Measurements from ENCODE around the gene KSR1. TPM values are rescaled to one million over a fixed set of nuclear protein-coding genes. Genes with fewer than 3 reads are reported as not detected.

KSR1 gene
- total and polyA plus RNA-seq, 2 of the 8 experiments (the other 6 are each of a cell fraction or from before 2014, with no cell fraction given) = 14.1 to 34.7 TPM

- H3K27me3 ChIP-seq (replicated peaks in 1 of 4; ENCODE audit: control insufficient read depth in 3 of 4, extremely low read depth in 1 of 4, insufficient read depth in 3 of 4, low read length in 3 of 4) = no peaks in the 10 kb centered on the region
- no peak overlapping the region for H4K91ac ChIP-seq (replicated peaks; ENCODE audit: insufficient read length, low read length)
- no peak overlapping the region for H2BK120ac ChIP-seq (replicated peaks; ENCODE audit: low read depth, low read length)
- no peak overlapping the region for H3K18ac ChIP-seq (ENCODE audit: extremely low read depth, low read length)
- no peaks in the 10 kb centered on the region; the same call in 1 of the 2 replicates for H3K23me2 ChIP-seq (ENCODE audit: low read depth, low read length)
- H3K23ac ChIP-seq (ENCODE audit: insufficient read length) = no peak overlapping the region
- peaks cover 4 to 19% (median 11%) of the 10 kb centered on the region in 4 experiments; a peak in 6 of 7 replicates for H3K4me1 ChIP-seq (replicated peaks in 1 of 4; ENCODE audit: control insufficient read depth in 3 of 4, insufficient read depth in 4 of 4, low read length in 3 of 4)
- H4K8ac ChIP-seq (ENCODE audit: extremely low read depth, insufficient read depth, low read length) = no peak overlapping the region
- peak; percentile 91 for TF ChIP-seq MAFK (IDR thresholded peaks at IDR 0.05; ENCODE audit: low read depth, low read length)
- no peak for TF ChIP-seq KDM1A (IDR thresholded peaks at IDR 0.05; ENCODE audit: borderline replicate concordance, low read length)
- TF ChIP-seq BACH1 (IDR thresholded peaks at IDR 0.05; ENCODE audit: low read length) = peak; percentile 94
- H3K4me3 ChIP-seq (ENCODE audit: extremely low read depth in 1 of 4, insufficient read depth in 2 of 4, low read depth in 3 of 4, low read length in 4 of 4) = no peak overlapping the region
- H3K79me1 ChIP-seq (ENCODE audit: low read depth, low read length) = 0 out of 2 replicates have a peak, but pooled peaks cover 6% of the 10 kb centered on the region
- no peak overlapping the region for H2BK12ac ChIP-seq (ENCODE audit: low read depth, low read length)
- H3K4me2 ChIP-seq (ENCODE audit: insufficient read depth in 1 of 2, low read depth in 2 of 2, low read length in 2 of 2) = 0 out of 4 replicates have a peak overlapping the region, but pooled peaks of 1 of the 2 experiments have one; percentile 2
- FAIRE-seq (no peak), DNase-seq (ENCODE audit: low read depth in 1 of 2, low spot score in 2 of 2) (no peak)
- H3K27ac ChIP-seq (ENCODE audit: low read depth, low read length) = no peak overlapping the region
- no peak overlapping the region for H3K14ac ChIP-seq (ENCODE audit: insufficient read length)
- H3K9ac ChIP-seq (replicated peaks in 1 of 4; ENCODE audit: extremely low read depth in 1 of 4, low read depth in 3 of 4, low read length in 3 of 4) = no peak overlapping the region; a peak in 1 of 7 replicates
- no peaks in the 10 kb centered on the region for H4K20me1 ChIP-seq (replicated peaks in 1 of 2; ENCODE audit: control insufficient read depth in 1 of 2, insufficient read depth in 2 of 2, low read length in 2 of 2)
- H2BK15ac ChIP-seq (ENCODE audit: low read length) = no peak overlapping the region
- H3K4ac ChIP-seq (replicated peaks; ENCODE audit: insufficient read length, low read depth, low read length) = no peak overlapping the region
- H3K56ac ChIP-seq (replicated peaks; ENCODE audit: insufficient read length, low read depth, low read length) = no peak overlapping the region
- POLR2A ChIA-PET (ENCODE audit: partially characterized antibody) = interaction anchor here (1.0 to 1.8 kb wide), 2 partner anchors 118 to 280 kb away, joined by 4 read pairs; partner anchors contain the start of genes KSR1 and WSB1
- no peak overlapping the region for H2BK5ac ChIP-seq (ENCODE audit: low read depth, low read length)
- H2BK20ac ChIP-seq (ENCODE audit: low read length) = no peak overlapping the region
- H2AFZ ChIP-seq (ENCODE audit: low read length) = no peak overlapping the region
- peaks cover 0 to 20% of the 10 kb centered on the region in 2 experiments; a peak in 1 of 4 replicates for H3K79me2 ChIP-seq (ENCODE audit: control insufficient read depth in 1 of 2, insufficient read depth in 2 of 2, low read length in 2 of 2)
- H3K9me3 ChIP-seq (ENCODE audit: insufficient read depth in 2 of 2, low read depth in 1 of 2, low read length in 1 of 2) = no peaks in the 10 kb centered on the region
- H4K5ac ChIP-seq (ENCODE audit: insufficient read length, low read depth, low read length) = no peak overlapping the region
- no peaks in the 10 kb centered on the region for H3K36me3 ChIP-seq (ENCODE audit: control insufficient read depth in 2 of 4, insufficient read depth in 4 of 4, low read length in 3 of 4)
- WGBS, 2 experiments (ENCODE audit: extremely low coverage in 1 of 2, insufficient coverage in 1 of 2, insufficient read length in 1 of 2, insufficient replicate concordance in 2 of 2, low coverage in 1 of 2, low lambda C conversion rate in 2 of 2, missing lambda C conversion rate in 1 of 2) = 90% methylated on average over 4 of the region's 4 CpGs; no CpG with 5 or more reads in 1 of the 2 experiments
- CTCF ChIA-PET (ENCODE audit: partially characterized antibody) = interaction anchor here (1.1 to 2.7 kb wide), 9 partner anchors 10 to 160 kb away, joined by 3 to 10 read pairs (median 4); no protein-coding TSS in a partner anchor
- no peak overlapping the region; the same call in 1 of the 2 replicates for H2AK5ac ChIP-seq (ENCODE audit: low read depth, low read length)
These were observed 117.8 kb downstream of the KSR1 start for GRCh38 chr17:27573971-27574525.

Measured in H1 (cell line).